Panc1 (cell line): ENCODE results near the gene SKOR1. TPM values are rescaled to one million over a fixed set of nuclear protein-coding genes. Genes with fewer than 3 reads are reported as not detected.

Experiments used
- ATAC-seq: fragments of 200-7000 bp; cut with Tn5 transposase; 2 replicates; pipeline ENCODE4 v1.9.1; 2020; ENCODE audit warnings: mild to moderate bottlenecking, moderate library complexity
- BruUV-seq: library from RNA; stranded (reverse); fragments of 400-500 nt; replicated peaks from 2 replicates; lab custom pipeline; 2021; lab: Mats Ljungman, UMichigan
- CTCF ChIA-PET: fragments of 300-600 bp; sonication (Branson Sonifier 250); formaldehyde crosslinking; loops from one replicate; lab custom pipeline; 2022; ENCODE audit warnings: antibody characterized with exemption; lab: Charles Lee
- POLR2A ChIA-PET: fragments of 300-600 bp; sonication (Branson Sonifier 250); formaldehyde crosslinking; loops from one replicate; lab custom pipeline; 2022; ENCODE audit warnings: antibody characterized with exemption; lab: Charles Lee
- DNase-seq: peaks from one replicate; pipeline ENCODE4 v3.0.0-alpha.2; 2010; ENCODE audit warnings: low read depth, low spot score
- H3K27ac ChIP-seq: 2 replicates; pipeline ENCODE4 v1.5.1; 2011; ENCODE audit warnings: mild to moderate bottlenecking, low read length, inconsistent platforms
- H3K27me3 ChIP-seq: fragments of 200-500 bp; sonication (Bioruptor generic); 2 replicates; pipeline ENCODE4 v1.6.0; 2014; ENCODE audit warnings: low read length, inconsistent platforms; ENCODE audit not compliant: control insufficient read depth, insufficient read depth
- H3K36me3 ChIP-seq: fragments of 200-500 bp; sonication (Bioruptor generic); 2 replicates; pipeline ENCODE4 v1.5.1; 2014; ENCODE audit warnings: inconsistent platforms, mild to moderate bottlenecking, low read length, moderate library complexity; ENCODE audit not compliant: control insufficient read depth, insufficient read depth
- H3K4me1 ChIP-seq: 2 replicates; pipeline ENCODE4 v1.5.1; 2011; ENCODE audit warnings: inconsistent platforms, mild to moderate bottlenecking, low read length, moderate library complexity; ENCODE audit not compliant: control insufficient read depth, insufficient read depth
- H3K4me3 ChIP-seq, 2 experiments: 2 replicates each; pipeline ENCODE4 v1.5.1; 2011 to 2012; ENCODE audit warnings: low read depth in 2 of 2, low read length in 2 of 2, mild to moderate bottlenecking in 2 of 2, inconsistent platforms in 1 of 2, moderate library complexity in 1 of 2
- H3K9me3 ChIP-seq: fragments of 200-500 bp; sonication (Bioruptor generic); 2 replicates; pipeline ENCODE4 v1.5.1; 2014; ENCODE audit warnings: low read depth, mild to moderate bottlenecking, inconsistent platforms, low read length, moderate library complexity; ENCODE audit not compliant: control insufficient read depth, insufficient read depth
- CTCF ChIP-seq: fragments of 450-650 bp; IDR thresholded peaks from 2 replicates; pipeline ENCODE4 v1.5.1; 2017; ENCODE audit warnings: mild to moderate bottlenecking
- POLR2AphosphoS5 ChIP-seq: IDR thresholded peaks from 2 replicates; pipeline ENCODE4 v1.6.1; 2012; ENCODE audit warnings: mild to moderate bottlenecking, low read depth, low read length, moderate library complexity
- REST ChIP-seq, 2 experiments: IDR thresholded peaks; 2 replicates each; pipeline ENCODE4 v1.6.1; 2011 to 2012; ENCODE audit warnings: low read depth in 2 of 2, control low read depth in 1 of 2, low read length in 1 of 2, mild to moderate bottlenecking in 1 of 2, moderate library complexity in 1 of 2; ENCODE audit not compliant: insufficient read depth in 1 of 2
- SIN3A ChIP-seq: IDR thresholded peaks from 2 replicates; pipeline ENCODE4 v1.6.1; 2012; ENCODE audit warnings: low read depth, mild to moderate bottlenecking, low read length, moderate library complexity, borderline replicate concordance; ENCODE audit not compliant: insufficient read depth
- TCF7L2 ChIP-seq: IDR thresholded peaks from 2 replicates; pipeline ENCODE4 v1.6.1; 2011; ENCODE audit warnings: mild to moderate bottlenecking, low read depth, low read length, inconsistent platforms
- in situ Hi-C: cut with HindIII; loops from 2 replicates; pipeline ENCODE4 v1.10.0; 2016; ENCODE audit warnings: low sequenced_read_pairs, low pct_unique_long_range_greater_than_20kb
- intact Hi-C: fragments of 100-400 bp; cut with micrococcal nuclease; formaldehyde crosslinking; loops from one replicate; pipeline ENCODE4 v1.10.0; 2022; ENCODE audit not compliant: unreplicated experiment
- total RNA-seq: library from RNA; stranded (reverse); gene quantifications from one replicate; pipeline ENCODE4 v1.2.1, GENCODE V29; 2021; ENCODE audit not compliant: unreplicated experiment

The SKOR1 gene
- total RNA-seq, 1 experiment from 2014 or later: 0.21 TPM

DNA sequence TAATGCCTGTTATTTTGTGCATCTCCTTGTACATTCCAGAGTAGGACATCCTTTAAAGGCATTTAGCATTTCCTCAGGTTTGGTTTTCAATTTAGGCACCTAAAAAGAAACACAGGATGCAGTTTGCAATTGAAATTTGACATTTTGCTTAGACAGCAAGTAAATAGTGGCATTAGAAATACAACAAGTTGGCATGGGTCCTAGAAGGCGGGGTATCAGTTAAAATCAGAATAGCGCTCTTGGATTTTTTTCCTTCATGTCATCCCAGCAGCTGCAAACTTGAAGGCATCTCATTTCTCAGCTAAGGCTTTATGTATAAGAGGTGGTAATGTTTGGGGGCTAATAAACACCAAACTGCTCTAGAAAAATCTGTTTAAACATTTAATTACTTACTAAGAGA lies 47.5 kb upstream of the SKOR1 start:
- in situ Hi-C loops: no loop called here
- POLR2A ChIA-PET: no interaction called here
- CTCF ChIA-PET: no interaction called here
- Histone ChIP-seq H3K4me1 (no peaks in the 10 kb centered on the region), H3K9me3 (no peaks in the 10 kb centered on the region), H3K4me3 (no peak overlapping the region), H3K36me3 (no peaks in the 10 kb centered on the region), H3K27me3 (no peaks in the 10 kb centered on the region), H3K27ac (no peak overlapping the region)
- no TSS peak for BruUV-seq
- ATAC-seq: no peak
- DNase-seq: no peak
- intact Hi-C loops: no loop called here
- TF ChIP-seq TCF7L2: no peak

- Histone ChIP-seq H3K27ac (no peak overlapping the region), H3K9me3 (no peaks in the 10 kb centered on the region), H3K4me1 (no peaks in the 10 kb centered on the region), H3K4me3 (no peak overlapping the region), H3K36me3 (no peaks in the 10 kb centered on the region), H3K27me3 (no peaks in the 10 kb centered on the region)
- TF ChIP-seq POLR2AphosphoS5 (no peak), SIN3A (no peak), TCF7L2 (no peak), REST (IDR thresholded peaks at IDR 0.05; ENCODE audit: insufficient read depth in 1 of 2, low read depth in 2 of 2, low read length in 1 of 2) (no peak), CTCF (no peak)
- no peak for ATAC-seq
- intact Hi-C loops: no loop called here
- POLR2A ChIA-PET: no interaction called here
- no TSS peak for BruUV-seq
- no peak for DNase-seq
- in situ Hi-C loops: no loop called here
- CTCF ChIA-PET: no interaction called here
Measured at GRCh38 chr15:67778968-67779548, 46.3 kb upstream of the SKOR1 start.

DNA sequence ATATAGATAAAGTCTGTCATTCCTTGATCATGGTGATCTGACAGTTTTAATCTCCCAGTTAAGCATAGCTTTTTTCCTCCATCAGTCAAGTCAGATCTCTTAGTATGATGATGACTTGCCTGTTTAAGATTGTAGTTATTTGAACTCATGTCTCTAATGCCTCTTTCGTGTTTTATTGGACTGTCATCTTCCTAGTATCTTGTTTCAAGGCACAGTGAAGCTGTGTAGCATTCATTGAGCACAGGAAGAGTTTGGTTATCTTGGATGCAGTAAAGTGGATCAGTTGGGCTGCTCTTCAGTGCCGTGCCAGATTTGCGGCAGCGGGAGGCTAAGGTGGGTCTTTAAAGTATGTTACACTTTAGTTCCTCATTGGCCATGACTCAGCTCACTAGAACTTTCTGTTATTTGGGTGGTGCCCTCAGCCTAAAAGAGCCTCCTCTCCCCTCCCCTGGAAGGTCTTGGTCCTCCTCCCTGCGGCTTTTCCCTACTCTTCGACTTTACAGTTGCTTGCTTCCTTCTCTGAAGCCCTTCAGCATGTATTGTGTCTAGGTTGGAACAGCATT lies 45.7 kb upstream of the SKOR1 start:
- no peaks in the 10 kb centered on the region for H3K27me3 ChIP-seq
- no peak overlapping the region for H3K27ac ChIP-seq
- intact Hi-C loops: no loop called here
- H3K36me3 ChIP-seq: no peaks in the 10 kb centered on the region
- H3K9me3 ChIP-seq: no peaks in the 10 kb centered on the region
- TF ChIP-seq POLR2AphosphoS5: no peak
- no peak for TF ChIP-seq TCF7L2
- TF ChIP-seq SIN3A: no peak
- no peak for TF ChIP-seq REST (IDR thresholded peaks at IDR 0.05; ENCODE audit: insufficient read depth in 1 of 2, low read depth in 2 of 2, low read length in 1 of 2)
- TF ChIP-seq CTCF: no peak
- no peak for ATAC-seq
- BruUV-seq: no TSS peak
- CTCF ChIA-PET: no interaction called here
- in situ Hi-C loops: no loop called here
- no peaks in the 10 kb centered on the region for H3K4me1 ChIP-seq
- no peak overlapping the region for H3K4me3 ChIP-seq
- POLR2A ChIA-PET: no interaction called here
- no peak for DNase-seq
